Liver (tissue), 9 donors: Measurements from ENCODE around the gene MRO. TPM values are rescaled to one million over a fixed set of nuclear protein-coding genes. Genes with fewer than 3 reads are reported as not detected.
A peak's percentile ranks its signal among the peaks of the same experiment; 100 is the strongest.

Source experiments
- DNase-seq: peaks from one replicate; pipeline ENCODE4 v3.0.0-alpha.2; 2017; ENCODE audit warnings: low spot score
- H3K27ac ChIP-seq, 2 donors: one replicate each; pipeline ENCODE4 v1.7.0; 2013; ENCODE audit warnings: inconsistent platforms in 2 of 2, low read length in 2 of 2, control low read depth in 1 of 2, low read depth in 1 of 2, mild to moderate bottlenecking in 1 of 2
- H3K27me3 ChIP-seq, 4 donors: one replicate each; pipeline versions ENCODE4 v1.6.1 to v1.7.0; 2013; ENCODE audit warnings: low read length in 3 of 4, inconsistent platforms in 1 of 4, mild to moderate bottlenecking in 1 of 4, moderate library complexity in 1 of 4; ENCODE audit not compliant: control insufficient read depth in 4 of 4, insufficient read depth in 4 of 4
- H3K36me3 ChIP-seq, 4 donors: one replicate each; pipeline versions ENCODE4 v1.6.1 to v1.7.0; 2013; ENCODE audit warnings: low read length in 3 of 4, mild to moderate bottlenecking in 3 of 4, low read depth in 1 of 4, moderate library complexity in 1 of 4; ENCODE audit not compliant: control insufficient read depth in 4 of 4, insufficient read depth in 3 of 4
- H3K4me1 ChIP-seq, 4 donors: one replicate each; pipeline versions ENCODE4 v1.6.1 to v1.7.0; 2013; ENCODE audit warnings: low read length in 3 of 4, mild to moderate bottlenecking in 3 of 4, moderate library complexity in 1 of 4; ENCODE audit not compliant: control insufficient read depth in 4 of 4, insufficient read depth in 4 of 4
- H3K4me3 ChIP-seq, 3 donors: one replicate each; pipeline versions ENCODE4 v1.6.1 to v1.7.0; 2013; ENCODE audit warnings: low read length in 3 of 3, control low read depth in 1 of 3, low read depth in 1 of 3, mild to moderate bottlenecking in 1 of 3
- H3K9ac ChIP-seq, 2 donors: one replicate each; pipeline ENCODE4 v1.7.0; 2013; ENCODE audit warnings: low read length in 2 of 2, mild to moderate bottlenecking in 2 of 2, moderate library complexity in 2 of 2, control low read depth in 1 of 2, low read depth in 1 of 2
- H3K9me3 ChIP-seq, 4 donors: one replicate each; pipeline versions ENCODE4 v1.6.1 to v1.7.0; 2013; ENCODE audit warnings: low read length in 3 of 4; ENCODE audit not compliant: control insufficient read depth in 4 of 4
- EGR1 ChIP-seq, 2 donors: IDR thresholded peaks; 2 replicates each; pipeline ENCODE4 v1.6.1; 2016 to 2018; ENCODE audit warnings: antibody characterized with exemption in 2 of 2, low read depth in 2 of 2
- FOXA1 ChIP-seq: IDR thresholded peaks from 2 replicates; pipeline ENCODE4 v1.6.1; 2016; ENCODE audit warnings: antibody characterized with exemption
- FOXA2 ChIP-seq: IDR thresholded peaks from 2 replicates; pipeline ENCODE4 v1.6.1; 2016; ENCODE audit warnings: antibody characterized with exemption
- GABPA ChIP-seq, 2 donors: IDR thresholded peaks in 1 of 2; conservative IDR thresholded peaks in 1 of 2; 2 replicates each; pipeline ENCODE4 v1.6.1; 2016; ENCODE audit warnings: antibody characterized with exemption in 2 of 2, mild to moderate bottlenecking in 1 of 2, moderate library complexity in 1 of 2
- HNF4A ChIP-seq, 2 donors: conservative IDR thresholded peaks; 2 replicates each; pipeline ENCODE4 v1.6.1; 2016; ENCODE audit warnings: antibody characterized with exemption in 2 of 2, mild to moderate bottlenecking in 2 of 2
- HNF4G ChIP-seq: IDR thresholded peaks from 2 replicates; pipeline ENCODE4 v1.6.1; 2016; ENCODE audit warnings: antibody characterized with exemption
- JUND ChIP-seq, 2 donors: IDR thresholded peaks; 2 replicates each; pipeline ENCODE4 v1.6.1; 2016; ENCODE audit warnings: antibody characterized with exemption in 2 of 2
- NR2F2 ChIP-seq: IDR thresholded peaks from 2 replicates; pipeline ENCODE4 v1.6.1; 2016; ENCODE audit warnings: antibody characterized with exemption
- RAD21 ChIP-seq, 2 donors: IDR thresholded peaks; 2 replicates each; pipeline ENCODE4 v1.6.1; 2016; ENCODE audit warnings: antibody characterized with exemption in 2 of 2, mild to moderate bottlenecking in 2 of 2
- RXRA ChIP-seq, 2 donors: IDR thresholded peaks; 2 replicates each; pipeline ENCODE4 v1.6.1; 2017 to 2018; ENCODE audit warnings: antibody characterized with exemption in 2 of 2, mild to moderate bottlenecking in 1 of 2
- SP1 ChIP-seq: IDR thresholded peaks from 2 replicates; pipeline ENCODE4 v1.6.1; 2018; ENCODE audit warnings: antibody characterized with exemption, mild to moderate bottlenecking
- TAF1 ChIP-seq: conservative IDR thresholded peaks from 2 replicates; pipeline ENCODE4 v1.6.1; 2016; ENCODE audit warnings: antibody characterized with exemption, mild to moderate bottlenecking
- YY1 ChIP-seq: IDR thresholded peaks from 2 replicates; pipeline ENCODE4 v1.6.1; 2016; ENCODE audit warnings: antibody characterized with exemption, mild to moderate bottlenecking
- WGBS: extraction: QIAGEN DNeasy Blood & Tissue Kit; methylation state at CpG from one replicate; pipeline ENCODE4 v1.1.7; 2013; 5-methylcytosine and 5-hydroxymethylcytosine counted together
- polyA plus RNA-seq, 2 donors: library from polyadenylated mRNA; stranded (reverse) in 1 of 2; unstranded in 1 of 2; fragments of 200-250 nt in 1 of 2; fragments of >200 nt in 1 of 2; fragmentation: Nextera tagmentation in 1 of 2; extraction: Ambion mirVana in 1 of 2; gene quantifications; one replicate each; pipeline versions ENCODE4 v1.2.1 to v1.2.3, GENCODE V29; 2013 to 2015
- total RNA-seq, 2 donors: library from RNA; depleted of rRNA; stranded (reverse); fragments of >200 nt; gene quantifications; one replicate each; pipeline ENCODE4 v1.2.3, GENCODE V29; 2014
- TF ChIP-seq, protein P1 (sequence below): IDR thresholded peaks from 2 replicates; pipeline ENCODE4 v1.6.1; 2016; ENCODE audit warnings: antibody characterized with exemption
- TF ChIP-seq, protein P2 (sequence below): fragments of 150-350 bp; IDR thresholded peaks from 2 replicates; pipeline ENCODE4 v1.5.1; 2017; ENCODE audit warnings: improper control_type of control experiment, low read depth, low read length; ENCODE audit not compliant: missing input control
- TF ChIP-seq, protein P3 (sequence below): IDR thresholded peaks from 2 replicates; pipeline ENCODE4 v1.6.1; 2016; ENCODE audit warnings: antibody characterized with exemption
- TF ChIP-seq, protein P4 (sequence below): IDR thresholded peaks from 2 replicates; pipeline ENCODE4 v1.6.1; 2016; ENCODE audit warnings: antibody characterized with exemption
- TF ChIP-seq, protein P5 (sequence below): IDR thresholded peaks from 2 replicates; pipeline ENCODE4 v1.6.1; 2016; ENCODE audit warnings: antibody characterized with exemption, mild to moderate bottlenecking
- donor health status: healthy.
- donor health status: healthy.
- donor health status: healthy.
- donor health status: healthy.
- donor health status: healthy.

Gene MRO
- total and polyA plus RNA-seq, 4 donors: 1.6 to 2.8 (median 2.7) TPM

DNA sequence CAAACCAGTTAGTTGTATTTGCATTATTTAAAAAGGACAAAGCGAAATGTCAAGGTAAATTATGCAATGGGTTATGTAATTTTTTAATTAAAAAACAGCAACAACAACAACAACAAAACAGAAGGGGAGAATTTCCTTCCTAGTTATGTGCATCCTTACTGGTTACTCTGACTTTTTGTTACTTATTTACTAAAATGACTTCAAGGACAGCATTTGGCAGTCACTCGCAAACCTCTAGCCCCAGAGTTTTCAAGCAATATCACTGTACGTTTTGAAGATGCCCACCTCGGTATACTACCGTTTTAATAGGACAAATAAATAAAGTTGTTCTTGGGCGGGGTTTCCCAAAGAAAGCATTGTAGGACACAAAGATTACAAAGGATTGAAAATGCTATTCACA is 24.7 kb upstream of the MRO start:
- DNase-seq: no peak
- WGBS: 60% methylated on average over 6 of the region's 6 CpGs
- no peaks in the 10 kb centered on the region for H3K27me3 ChIP-seq
- H3K27ac ChIP-seq: no peak overlapping the region
- H3K4me3 ChIP-seq: no peak overlapping the region
- H3K9ac ChIP-seq: no peak overlapping the region
- H3K9me3 ChIP-seq: no peaks in the 10 kb centered on the region
- H3K4me1 ChIP-seq: peaks cover 0 to 4% (median 0%) of the 10 kb centered on the region in 4 donors
- TF ChIP-seq FOXA2 (no peak), FOXA1 (no peak), TAF1 (no peak), YY1 (no peak)
- H3K36me3 ChIP-seq: no peaks in the 10 kb centered on the region

DNA sequence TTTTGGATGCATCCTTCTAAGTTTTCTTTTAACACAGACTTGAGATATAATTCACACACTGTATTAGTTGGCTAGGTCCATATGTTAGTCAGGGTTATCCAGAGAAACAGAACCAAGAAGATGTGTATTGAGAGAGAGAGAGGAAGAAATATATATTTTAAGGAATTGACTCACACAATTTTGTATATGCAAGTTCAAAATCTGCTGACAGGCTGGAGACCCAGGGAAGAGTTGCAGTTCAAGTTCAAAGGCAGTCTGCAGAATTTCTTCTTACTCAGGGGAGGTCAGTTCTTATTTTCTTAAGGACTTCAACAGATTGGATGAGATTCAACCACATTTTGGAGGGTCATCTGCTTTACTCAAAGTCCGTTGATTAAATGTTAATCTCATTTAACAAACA is 23.0 kb upstream of the MRO start:
- no peaks in the 10 kb centered on the region for H3K27me3 ChIP-seq
- H3K9ac ChIP-seq: no peak overlapping the region
- no peaks in the 10 kb centered on the region for H3K9me3 ChIP-seq
- H3K4me1 ChIP-seq: peaks cover 0 to 4% (median 0%) of the 10 kb centered on the region in 4 donors
- no peak for TF ChIP-seq NR2F2
- no peak for TF ChIP-seq HNF4A (conservative IDR thresholded peaks at IDR 0.05)
- H3K27ac ChIP-seq: no peak overlapping the region
- H3K4me3 ChIP-seq: no peak overlapping the region
- WGBS: 0% methylated on average over 1 of the region's 1 CpG
- H3K36me3 ChIP-seq: no peaks in the 10 kb centered on the region
- no peak for DNase-seq

DNA sequence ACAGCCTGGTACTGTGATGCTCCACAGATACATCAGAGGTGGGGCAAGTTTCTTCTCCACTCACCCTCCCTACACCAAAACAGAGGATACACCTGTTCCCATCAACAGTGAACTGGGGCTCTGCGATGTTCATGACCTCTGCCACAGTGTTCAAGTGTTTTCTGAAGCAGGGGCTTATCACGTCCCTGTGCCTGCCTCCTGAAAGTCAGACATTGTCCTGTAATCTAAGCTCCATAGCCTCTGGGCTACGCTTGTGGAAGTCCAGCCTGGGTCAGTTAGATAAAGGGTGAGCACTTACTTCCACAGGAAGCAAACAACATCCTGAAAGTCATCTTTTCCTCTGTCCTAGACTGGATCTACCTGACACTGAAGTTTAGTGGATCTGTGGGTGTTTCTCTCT is 20.2 kb upstream of the MRO start:
- DNase-seq: no peak
- Histone ChIP-seq H3K27me3 (no peaks in the 10 kb centered on the region), H3K4me3 (no peak overlapping the region), H3K36me3 (no peaks in the 10 kb centered on the region), H3K9ac (no peak overlapping the region), H3K4me1 (peaks cover 0 to 4% (median 0%) of the 10 kb centered on the region in 4 donors), H3K27ac (no peak overlapping the region), H3K9me3 (no peaks in the 10 kb centered on the region)
- 61% methylated on average over 3 of the region's 3 CpGs for WGBS
- TF ChIP-seq, protein P1, sequence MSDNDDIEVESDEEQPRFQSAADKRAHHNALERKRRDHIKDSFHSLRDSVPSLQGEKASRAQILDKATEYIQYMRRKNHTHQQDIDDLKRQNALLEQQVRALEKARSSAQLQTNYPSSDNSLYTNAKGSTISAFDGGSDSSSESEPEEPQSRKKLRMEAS: peak; percentile 25
- TF ChIP-seq, protein P2, sequence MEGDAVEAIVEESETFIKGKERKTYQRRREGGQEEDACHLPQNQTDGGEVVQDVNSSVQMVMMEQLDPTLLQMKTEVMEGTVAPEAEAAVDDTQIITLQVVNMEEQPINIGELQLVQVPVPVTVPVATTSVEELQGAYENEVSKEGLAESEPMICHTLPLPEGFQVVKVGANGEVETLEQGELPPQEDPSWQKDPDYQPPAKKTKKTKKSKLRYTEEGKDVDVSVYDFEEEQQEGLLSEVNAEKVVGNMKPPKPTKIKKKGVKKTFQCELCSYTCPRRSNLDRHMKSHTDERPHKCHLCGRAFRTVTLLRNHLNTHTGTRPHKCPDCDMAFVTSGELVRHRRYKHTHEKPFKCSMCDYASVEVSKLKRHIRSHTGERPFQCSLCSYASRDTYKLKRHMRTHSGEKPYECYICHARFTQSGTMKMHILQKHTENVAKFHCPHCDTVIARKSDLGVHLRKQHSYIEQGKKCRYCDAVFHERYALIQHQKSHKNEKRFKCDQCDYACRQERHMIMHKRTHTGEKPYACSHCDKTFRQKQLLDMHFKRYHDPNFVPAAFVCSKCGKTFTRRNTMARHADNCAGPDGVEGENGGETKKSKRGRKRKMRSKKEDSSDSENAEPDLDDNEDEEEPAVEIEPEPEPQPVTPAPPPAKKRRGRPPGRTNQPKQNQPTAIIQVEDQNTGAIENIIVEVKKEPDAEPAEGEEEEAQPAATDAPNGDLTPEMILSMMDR: no peak
- TF ChIP-seq, protein P3, sequence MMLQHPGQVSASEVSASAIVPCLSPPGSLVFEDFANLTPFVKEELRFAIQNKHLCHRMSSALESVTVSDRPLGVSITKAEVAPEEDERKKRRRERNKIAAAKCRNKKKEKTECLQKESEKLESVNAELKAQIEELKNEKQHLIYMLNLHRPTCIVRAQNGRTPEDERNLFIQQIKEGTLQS: no peak
- TF ChIP-seq SP1 (peak; percentile 33), FOXA1 (no peak), FOXA2 (no peak), JUND (IDR thresholded peaks at IDR 0.05) (no peak), EGR1 (IDR thresholded peaks at IDR 0.05; ENCODE audit: low read depth in 2 of 2) (no peak), YY1 (no peak), TAF1 (no peak), RAD21 (IDR thresholded peaks at IDR 0.05) (no peak), GABPA (IDR thresholded peaks at IDR 0.05 in 1 of 2, conservative IDR thresholded peaks at IDR 0.05 in 1 of 2) (no peak), HNF4A (conservative IDR thresholded peaks at IDR 0.05) (no peak), RXRA (IDR thresholded peaks at IDR 0.05) (peak; percentile 20 to 31), NR2F2 (peak; percentile 76), HNF4G (no peak)
- TF ChIP-seq, protein P4, sequence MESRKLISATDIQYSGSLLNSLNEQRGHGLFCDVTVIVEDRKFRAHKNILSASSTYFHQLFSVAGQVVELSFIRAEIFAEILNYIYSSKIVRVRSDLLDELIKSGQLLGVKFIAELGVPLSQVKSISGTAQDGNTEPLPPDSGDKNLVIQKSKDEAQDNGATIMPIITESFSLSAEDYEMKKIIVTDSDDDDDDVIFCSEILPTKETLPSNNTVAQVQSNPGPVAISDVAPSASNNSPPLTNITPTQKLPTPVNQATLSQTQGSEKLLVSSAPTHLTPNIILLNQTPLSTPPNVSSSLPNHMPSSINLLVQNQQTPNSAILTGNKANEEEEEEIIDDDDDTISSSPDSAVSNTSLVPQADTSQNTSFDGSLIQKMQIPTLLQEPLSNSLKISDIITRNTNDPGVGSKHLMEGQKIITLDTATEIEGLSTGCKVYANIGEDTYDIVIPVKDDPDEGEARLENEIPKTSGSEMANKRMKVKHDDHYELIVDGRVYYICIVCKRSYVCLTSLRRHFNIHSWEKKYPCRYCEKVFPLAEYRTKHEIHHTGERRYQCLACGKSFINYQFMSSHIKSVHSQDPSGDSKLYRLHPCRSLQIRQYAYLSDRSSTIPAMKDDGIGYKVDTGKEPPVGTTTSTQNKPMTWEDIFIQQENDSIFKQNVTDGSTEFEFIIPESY: no peak
- TF ChIP-seq, protein P5, sequence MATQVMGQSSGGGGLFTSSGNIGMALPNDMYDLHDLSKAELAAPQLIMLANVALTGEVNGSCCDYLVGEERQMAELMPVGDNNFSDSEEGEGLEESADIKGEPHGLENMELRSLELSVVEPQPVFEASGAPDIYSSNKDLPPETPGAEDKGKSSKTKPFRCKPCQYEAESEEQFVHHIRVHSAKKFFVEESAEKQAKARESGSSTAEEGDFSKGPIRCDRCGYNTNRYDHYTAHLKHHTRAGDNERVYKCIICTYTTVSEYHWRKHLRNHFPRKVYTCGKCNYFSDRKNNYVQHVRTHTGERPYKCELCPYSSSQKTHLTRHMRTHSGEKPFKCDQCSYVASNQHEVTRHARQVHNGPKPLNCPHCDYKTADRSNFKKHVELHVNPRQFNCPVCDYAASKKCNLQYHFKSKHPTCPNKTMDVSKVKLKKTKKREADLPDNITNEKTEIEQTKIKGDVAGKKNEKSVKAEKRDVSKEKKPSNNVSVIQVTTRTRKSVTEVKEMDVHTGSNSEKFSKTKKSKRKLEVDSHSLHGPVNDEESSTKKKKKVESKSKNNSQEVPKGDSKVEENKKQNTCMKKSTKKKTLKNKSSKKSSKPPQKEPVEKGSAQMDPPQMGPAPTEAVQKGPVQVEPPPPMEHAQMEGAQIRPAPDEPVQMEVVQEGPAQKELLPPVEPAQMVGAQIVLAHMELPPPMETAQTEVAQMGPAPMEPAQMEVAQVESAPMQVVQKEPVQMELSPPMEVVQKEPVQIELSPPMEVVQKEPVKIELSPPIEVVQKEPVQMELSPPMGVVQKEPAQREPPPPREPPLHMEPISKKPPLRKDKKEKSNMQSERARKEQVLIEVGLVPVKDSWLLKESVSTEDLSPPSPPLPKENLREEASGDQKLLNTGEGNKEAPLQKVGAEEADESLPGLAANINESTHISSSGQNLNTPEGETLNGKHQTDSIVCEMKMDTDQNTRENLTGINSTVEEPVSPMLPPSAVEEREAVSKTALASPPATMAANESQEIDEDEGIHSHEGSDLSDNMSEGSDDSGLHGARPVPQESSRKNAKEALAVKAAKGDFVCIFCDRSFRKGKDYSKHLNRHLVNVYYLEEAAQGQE: no peak
